Aorta (tissue), 5 donors: ENCODE data around the gene SLC26A5. TPM values are rescaled to one million over a fixed set of nuclear protein-coding genes. Genes with fewer than 3 reads are reported as not detected.
A peak's percentile ranks its signal among the peaks of the same experiment; 100 is the strongest.

ENCODE experiments used
- ATAC-seq: fragments of 200-7000 bp; cut with Tn5 transposase; one replicate; pipeline ENCODE4 v1.9.1; 2022; ENCODE audit warnings: moderate library complexity; ENCODE audit not compliant: low FRiP score
- DNase-seq, 2 donors: peaks; one replicate each; pipeline ENCODE4 v3.0.0-alpha.2; 2020
- H3K27ac ChIP-seq, 2 donors: one replicate each; pipeline ENCODE4 v1.5.1; 2013; ENCODE audit warnings: low read length in 2 of 2, mild to moderate bottlenecking in 2 of 2, moderate library complexity in 2 of 2, control low read depth in 1 of 2, inconsistent platforms in 1 of 2, low read depth in 1 of 2
- H3K27me3 ChIP-seq, 2 donors: one replicate each; pipeline ENCODE4 v1.6.1; 2013; ENCODE audit warnings: control low read depth in 1 of 2, low read length in 1 of 2, mild to moderate bottlenecking in 1 of 2, moderate library complexity in 1 of 2; ENCODE audit not compliant: insufficient read depth in 2 of 2, control insufficient read depth in 1 of 2
- H3K36me3 ChIP-seq, 2 donors: one replicate each; pipeline ENCODE4 v1.6.1; 2013; ENCODE audit warnings: control low read depth in 1 of 2, low read length in 1 of 2, mild to moderate bottlenecking in 1 of 2; ENCODE audit not compliant: insufficient read depth in 2 of 2, control insufficient read depth in 1 of 2
- H3K4me1 ChIP-seq, 2 donors: one replicate each; pipeline ENCODE4 v1.6.1; 2013; ENCODE audit warnings: low read length in 2 of 2, control low read depth in 1 of 2, mild to moderate bottlenecking in 1 of 2, moderate library complexity in 1 of 2; ENCODE audit not compliant: insufficient read depth in 2 of 2, control insufficient read depth in 1 of 2
- H3K4me3 ChIP-seq, 2 donors: one replicate each; pipeline ENCODE4 v1.5.1; 2013; ENCODE audit warnings: low read length in 2 of 2, control low read depth in 1 of 2, mild to moderate bottlenecking in 1 of 2
- H3K9me3 ChIP-seq: one replicate; pipeline ENCODE4 v1.6.1; 2013; ENCODE audit warnings: mild to moderate bottlenecking, low read length; ENCODE audit not compliant: control insufficient read depth
- WGBS, 2 donors: extraction: QIAGEN DNeasy Blood & Tissue Kit; methylation state at CpG; one replicate each; pipeline ENCODE4 v1.1.7; 2013; 5-methylcytosine and 5-hydroxymethylcytosine counted together
- intact Hi-C, 2 donors: fragments of 100-400 bp; cut with DNase I; formaldehyde crosslinking; loops; one replicate each; pipeline versions ENCODE4 v1.14.2 to v1.15.0; 2022
- polyA plus RNA-seq, 2 donors: library from polyadenylated mRNA; stranded (reverse); fragments of 200-250 nt; gene quantifications; one replicate each; pipeline ENCODE4 v1.2.3, GENCODE V29; 2013
- total RNA-seq, 2 donors: library from RNA; stranded (reverse); fragmentation: NEBNext Ultra II Directional; extraction: Animal tissue kit (Norgen Biotek cat#: 25700); gene quantifications; one replicate each; pipeline ENCODE4 v1.2.1, GENCODE V29; 2021
- donor health status: healthy with polysubstance abuse.
- donor health status: Bipolar disorder and iron deficiency.
- donor health status: DM: no; HTN: no; CAD: no.
- donor health status: DM: no; HTN: no; CAD: no.
- donor health status: DM: yes; HTN: yes; CAD: no.

SLC26A5 gene
- total and polyA plus RNA-seq, 4 donors, result 0.57 to 0.78 TPM; not detected in 2

DNA sequence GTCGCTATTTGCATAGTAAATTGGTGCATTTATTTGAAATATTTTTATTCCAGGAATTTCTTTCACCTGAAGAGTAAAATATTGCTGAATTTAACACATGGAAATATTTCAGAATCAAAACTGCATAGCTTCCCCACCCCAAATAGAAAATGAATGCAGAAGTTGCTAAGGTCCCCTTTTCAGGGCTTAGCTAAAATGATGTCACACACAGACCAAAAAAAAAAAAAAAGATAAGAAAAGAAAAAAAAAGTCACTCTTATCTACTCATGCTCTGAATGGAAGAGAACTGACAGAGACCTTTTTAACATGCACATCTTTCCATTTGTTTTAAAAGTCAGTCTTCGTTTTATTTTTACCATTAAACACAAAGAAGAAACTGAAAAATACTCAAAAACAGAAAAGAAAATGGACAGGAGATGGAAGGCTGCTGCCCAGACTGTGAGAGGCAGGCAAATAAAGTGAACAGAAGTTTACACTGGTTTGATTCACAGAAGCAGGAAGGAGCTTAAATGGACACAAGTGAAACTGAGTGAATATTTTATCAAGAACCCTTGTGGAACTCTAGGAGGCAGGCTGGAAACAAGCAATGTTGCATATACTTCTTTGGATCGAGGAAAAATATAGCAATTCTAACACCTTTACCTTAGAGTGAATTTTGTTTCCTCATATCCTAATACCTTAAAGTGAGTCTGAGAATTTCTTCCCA lies 66.6 kb downstream of the SLC26A5 start:
- Histone ChIP-seq H3K9me3 (no peaks in the 10 kb centered on the region), H3K4me1 (no peaks in the 10 kb centered on the region), H3K27ac (no peak overlapping the region), H3K4me3 (no peak overlapping the region), H3K36me3 (no peaks in the 10 kb centered on the region), H3K27me3 (no peaks in the 10 kb centered on the region)
- no peak for DNase-seq
- no peak for ATAC-seq
- intact Hi-C loops, result no loop called here
- WGBS, 2 donors, result 63% methylated on average over 3 of the region's 3 CpGs

GRCh38 chr7:103373866-103374643 lies 72.0 kb downstream of the SLC26A5 start:
- H3K27me3 ChIP-seq, result no peaks in the 10 kb centered on the region
- no peaks in the 10 kb centered on the region for H3K9me3 ChIP-seq
- DNase-seq (no peak), ATAC-seq (no peak)
- no peak overlapping the region for H3K27ac ChIP-seq
- 27% methylated on average over 6 of the region's 6 CpGs for WGBS, 2 donors
- H3K36me3 ChIP-seq, result no peaks in the 10 kb centered on the region
- intact Hi-C loops, result no loop called here
- no peak overlapping the region for H3K4me3 ChIP-seq
- peaks cover 0 to 1% of the 10 kb centered on the region in 2 donors for H3K4me1 ChIP-seq

DNA sequence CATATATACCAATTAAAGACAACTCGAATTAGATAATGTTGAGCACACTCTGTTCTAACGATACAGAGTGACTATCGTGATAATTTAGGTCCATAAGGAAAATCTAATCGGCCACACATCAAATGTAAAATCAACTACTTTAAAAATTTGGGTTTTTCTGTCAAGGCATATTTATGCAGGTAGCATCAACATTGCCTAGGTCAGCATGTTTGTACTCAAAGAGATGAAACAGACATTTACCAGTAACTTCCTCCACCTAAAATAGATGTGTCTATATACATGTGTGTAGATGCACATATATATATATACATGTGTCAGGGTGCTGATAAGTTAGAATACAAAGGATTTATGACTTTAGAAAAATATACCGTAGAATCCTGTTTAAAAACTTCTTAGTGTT lies 76.6 kb downstream of the SLC26A5 start:
- DNase-seq (no peak), ATAC-seq (no peak)
- no peaks in the 10 kb centered on the region for H3K27me3 ChIP-seq
- peaks cover 0 to 12% of the 10 kb centered on the region in 2 donors for H3K36me3 ChIP-seq
- intact Hi-C loops, result no loop called here
- H3K4me3 ChIP-seq, result no peak overlapping the region
- peaks cover 0 to 1% of the 10 kb centered on the region in 2 donors for H3K4me1 ChIP-seq
- no peak overlapping the region for H3K27ac ChIP-seq
- H3K9me3 ChIP-seq, result no peaks in the 10 kb centered on the region
- WGBS, 2 donors, result 94% methylated on average over 5 of the region's 5 CpGs

- ATAC-seq, result no peak
- DNase-seq, result no peak
- H3K27me3 ChIP-seq, result no peaks in the 10 kb centered on the region
- H3K4me3 ChIP-seq, result no peak overlapping the region
- H3K27ac ChIP-seq, result no peak overlapping the region
- H3K9me3 ChIP-seq, result no peaks in the 10 kb centered on the region
- H3K36me3 ChIP-seq, result no peaks in the 10 kb centered on the region
- intact Hi-C loops, result no loop called here
- WGBS, 2 donors, result 49 to 56% methylated on average over 1 of the region's 1 CpG
- H3K4me1 ChIP-seq, result peaks cover 2 to 12% of the 10 kb centered on the region in 2 donors
Measured at GRCh38 chr7:103349805-103350204, 96.2 kb downstream of the SLC26A5 start.

- intact Hi-C loops, result no loop called here
- WGBS, 2 donors, result 31 to 33% methylated on average over 2 of the region's 2 CpGs
Measured at GRCh38 chr7:103348959-103349358, 97.0 kb downstream of the SLC26A5 start.

GRCh38 chr7:103348452-103348851 lies 97.6 kb downstream of the SLC26A5 start:
- Histone ChIP-seq H3K27me3 (no peaks in the 10 kb centered on the region), H3K9me3 (no peaks in the 10 kb centered on the region), H3K4me1 (peaks cover 2 to 15% of the 10 kb centered on the region in 2 donors), H3K27ac (no peak overlapping the region), H3K36me3 (no peaks in the 10 kb centered on the region), H3K4me3 (peak overlapping the region; percentile 91 to 95)
- WGBS, 2 donors, result 10 to 13% methylated on average over 13 of the region's 13 CpGs
- DNase-seq (no peak), ATAC-seq (no peak)
- intact Hi-C loops, result no loop called here

More at GRCh38 chr7:103348959-103349358, 97.0 kb downstream of the SLC26A5 start:
- no peaks in the 10 kb centered on the region for H3K36me3 ChIP-seq
- H3K4me3 ChIP-seq, result peak overlapping the region in 1 of 2 donors; percentile 18
- no peak for ATAC-seq
- H3K27ac ChIP-seq, result no peak overlapping the region
- DNase-seq, result no peak
- H3K4me1 ChIP-seq, result peaks cover 2 to 12% of the 10 kb centered on the region in 2 donors
- no peaks in the 10 kb centered on the region for H3K27me3 ChIP-seq
- H3K9me3 ChIP-seq, result no peaks in the 10 kb centered on the region

DNA sequence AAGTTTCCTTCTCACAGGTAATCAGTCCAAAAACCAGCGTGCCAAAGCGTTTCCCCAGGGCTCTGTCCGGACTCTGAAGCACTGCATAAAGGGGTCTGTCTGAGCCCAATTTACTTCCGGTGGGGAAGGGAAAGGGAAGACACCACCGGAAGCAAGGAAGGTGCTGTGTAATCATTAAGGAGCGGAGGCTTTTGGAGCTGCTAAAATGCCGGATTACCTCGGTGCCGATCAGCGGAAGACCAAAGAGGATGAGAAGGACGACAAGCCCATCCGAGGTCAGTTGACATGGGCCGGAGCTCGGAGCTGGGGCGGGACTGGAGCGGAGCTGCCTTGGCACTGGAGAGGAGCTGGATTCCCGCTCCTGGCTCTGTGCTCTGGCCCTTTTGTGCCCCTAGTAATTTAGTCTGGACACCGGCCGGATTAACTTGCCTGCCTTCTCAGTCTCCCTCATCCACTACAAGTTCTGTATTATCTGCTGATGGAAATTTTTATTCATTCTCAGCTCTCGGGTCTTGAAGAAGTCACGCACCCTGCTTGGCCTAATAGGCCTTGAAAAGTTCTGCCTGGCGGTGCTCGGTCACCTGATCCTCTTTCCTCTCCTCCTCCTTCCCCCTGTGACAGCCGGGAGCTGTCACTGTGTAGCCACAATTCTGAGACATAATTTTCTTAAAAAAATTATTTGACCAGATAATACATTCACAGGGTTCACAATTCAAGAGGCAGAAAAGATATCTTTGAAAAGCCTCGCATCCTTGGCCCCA lies 98.3 kb downstream of the SLC26A5 start, which contains the start of gene PSMC2:
Gene PSMC2, plus strand, starts transcription at position 137 of the 761 bp plus-strand sequence. Its CDS starts 69 bp downstream, at position 206.
- H3K4me3 ChIP-seq, result peak within 1 kb of the TSS; percentile 91 to 95
- ATAC-seq, result peak; percentile 90
- intact Hi-C loops, result no loop called here
- no peaks in the 10 kb centered on the region for H3K27me3 ChIP-seq
- H3K27ac ChIP-seq, result peak within 1 kb of the TSS; percentile 72 to 90
- peaks cover 2 to 16% of the 10 kb centered on the region in 2 donors for H3K4me1 ChIP-seq
- WGBS, 2 donors, result 0% methylated on average over 25 of the region's 25 CpGs
- peak; percentile 85 to 86 for DNase-seq
- no peaks in the 10 kb centered on the region for H3K9me3 ChIP-seq
- H3K36me3 ChIP-seq, result no peaks in the 10 kb centered on the region

DNA sequence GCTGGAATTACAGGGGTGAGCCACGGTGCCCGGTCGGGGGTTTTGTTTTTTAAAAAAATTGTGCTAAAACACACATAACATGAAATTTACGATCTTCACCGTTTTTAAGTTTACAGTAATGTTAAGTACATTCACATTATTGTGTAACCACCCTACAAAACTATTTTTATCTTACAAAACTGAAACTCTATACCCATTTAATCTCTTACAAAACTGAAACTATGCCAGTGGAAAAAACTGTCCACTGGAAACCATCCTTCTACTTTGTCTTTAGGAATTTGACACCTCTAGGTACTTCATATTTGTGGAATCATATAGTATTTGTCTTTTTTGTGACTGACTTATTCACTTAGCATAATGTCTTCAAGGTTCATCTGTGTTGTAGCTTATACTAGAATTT lies 99.6 kb downstream of the SLC26A5 start:
- ATAC-seq (no peak), DNase-seq (no peak)
- H3K9me3 ChIP-seq, result no peaks in the 10 kb centered on the region
- intact Hi-C loops, result no loop called here
- H3K27me3 ChIP-seq, result no peaks in the 10 kb centered on the region
- H3K27ac ChIP-seq, result no peak overlapping the region
- H3K4me3 ChIP-seq, result no peak overlapping the region
- peaks cover 0 to 13% of the 10 kb centered on the region in 2 donors for H3K4me1 ChIP-seq
- WGBS, 2 donors, result 88 to 91% methylated on average over 5 of the region's 5 CpGs
- H3K36me3 ChIP-seq, result no peaks in the 10 kb centered on the region
